Left renal cortex interstitium (tissue), 4 donors: ENCODE data around the gene OR52D1. TPM values are rescaled to one million over a fixed set of nuclear protein-coding genes. Genes with fewer than 3 reads are reported as not detected.

Experiments
- DNase-seq, 4 donors: peaks; one replicate each; pipeline ENCODE4 v3.0.0-alpha.2; 2013; ENCODE audit warnings: low read depth in 4 of 4, low spot score in 2 of 4, missing footprints in 1 of 4
- polyA plus RNA-seq, 4 donors: library from polyadenylated mRNA; unstranded; fragments of 120-200 nt; gene quantifications; one replicate each; pipeline ENCODE4 v1.2.1, GENCODE V29; 2013; ENCODE audit not compliant: insufficient read length in 4 of 4

OR52D1 gene
- polyA plus RNA-seq = not detected

DNA sequence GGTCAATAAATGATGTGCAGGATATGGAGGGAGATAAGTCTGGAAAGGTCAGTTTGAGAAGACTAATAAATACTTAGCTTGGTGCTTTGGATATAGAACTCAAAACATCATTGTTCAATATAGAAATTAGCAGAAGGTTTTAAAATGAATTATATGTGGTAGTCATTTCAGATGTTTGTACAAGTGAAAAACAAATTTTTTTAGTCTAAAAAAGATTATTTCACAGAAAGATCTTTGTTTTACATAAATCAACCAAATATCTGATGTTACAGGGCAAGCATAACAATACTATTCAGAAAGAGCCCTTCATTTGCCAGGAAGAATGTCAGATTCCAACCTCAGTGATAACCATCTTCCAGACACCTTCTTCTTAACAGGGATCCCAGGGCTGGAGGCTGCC, at the start of gene OR52D1:
OR52D1 (plus strand) TSS at position 301 of the 400 bp plus-strand sequence; CDS start at position 323, 22 bp downstream.
- no peak for DNase-seq

DNA sequence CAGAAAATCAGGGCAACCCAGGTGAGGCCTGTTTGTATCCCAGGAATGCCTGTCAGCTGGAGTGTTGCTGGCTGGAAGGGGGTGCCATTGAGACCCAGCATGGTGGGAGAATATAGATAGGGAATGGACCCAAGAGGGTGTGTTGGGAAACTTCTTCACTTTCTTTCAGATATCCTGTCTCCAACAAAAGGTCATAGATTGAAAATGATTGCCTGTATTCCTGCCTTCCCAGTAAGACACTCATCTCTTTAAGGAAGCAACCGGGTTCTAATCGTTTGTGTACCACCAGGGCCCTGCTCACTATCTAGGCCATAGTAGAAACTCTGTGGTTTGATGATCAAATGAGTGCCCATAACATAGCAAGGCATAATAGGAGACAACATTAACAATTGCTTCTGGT, 47.1 kb upstream of the OR52D1 start, which contains the start of gene OR51I1:
OR51I1 (minus strand) TSS at position 101 of the 400 bp plus-strand sequence; CDS start at position 101, 0 bp downstream.
- no peak for DNase-seq

DNA sequence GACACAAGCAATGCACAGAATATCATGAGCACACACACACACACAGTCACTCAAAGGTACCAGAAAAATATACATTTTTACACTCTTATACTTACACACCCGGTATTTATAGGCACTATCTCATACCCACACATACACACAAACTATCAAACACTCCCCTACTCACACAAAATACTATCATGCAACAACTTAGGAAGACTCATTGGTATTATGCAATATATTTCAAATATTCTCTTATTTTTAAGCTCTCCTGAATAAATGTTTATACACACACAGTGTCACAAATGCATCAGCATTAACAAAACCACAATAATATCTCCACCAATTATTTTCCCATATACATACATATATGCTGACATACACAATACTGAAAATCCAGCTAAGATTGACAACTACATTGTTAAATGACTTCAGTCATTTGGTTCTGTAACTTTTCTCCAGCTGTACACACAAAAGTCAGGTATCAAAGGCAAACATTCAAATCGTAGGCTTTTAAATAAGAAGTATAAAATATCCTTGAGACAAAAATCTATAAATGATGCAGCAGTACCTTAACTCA, 44.6 kb upstream of the OR52D1 start:
- no peak for DNase-seq

DNA sequence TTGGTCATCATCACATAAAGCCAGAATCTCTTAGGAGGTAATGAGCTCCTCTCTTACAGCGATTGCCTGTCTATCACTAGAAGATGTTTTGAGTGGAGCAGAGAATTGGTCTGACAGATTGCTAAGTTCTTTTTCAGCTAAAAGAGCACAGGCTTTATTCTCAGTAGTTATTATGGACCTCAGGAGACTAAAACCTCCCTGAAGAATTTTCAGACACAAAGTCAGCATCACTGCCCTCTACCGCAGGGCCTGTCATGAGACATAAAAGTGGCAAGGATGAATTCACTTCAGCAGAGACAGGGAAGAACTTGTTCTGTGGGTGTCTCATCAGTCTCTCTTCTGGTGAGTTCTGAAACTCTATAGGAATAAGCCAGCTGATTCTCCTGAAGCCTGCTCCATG, 39.5 kb upstream of the OR52D1 start, which contains the start of gene OR51I2:
OR51I2 (plus strand) TSS at position 301 of the 400 bp plus-strand sequence. CDS start 4,166 bp downstream, outside the sequence.
- DNase-seq = no peak

DNA sequence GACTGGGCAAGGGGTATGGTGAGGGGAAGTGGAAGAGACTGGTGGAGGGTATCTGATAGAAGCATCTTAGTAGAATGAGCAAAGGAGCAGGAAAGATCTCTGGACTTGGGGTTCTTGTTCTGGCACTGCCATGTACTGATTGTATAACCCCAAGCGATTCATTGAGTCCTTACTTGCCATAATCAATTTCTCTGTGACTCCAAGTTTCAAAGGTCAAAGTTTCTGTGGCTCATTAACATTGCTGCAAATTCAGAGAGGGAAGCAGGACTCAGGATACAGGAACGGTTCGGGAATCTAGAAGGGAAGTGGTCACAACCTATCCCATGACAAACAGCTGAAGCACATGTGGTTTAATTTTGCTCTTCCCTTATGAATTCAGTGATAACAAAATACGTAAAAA, 39.1 kb upstream of the OR52D1 start:
- no peak for DNase-seq

DNA sequence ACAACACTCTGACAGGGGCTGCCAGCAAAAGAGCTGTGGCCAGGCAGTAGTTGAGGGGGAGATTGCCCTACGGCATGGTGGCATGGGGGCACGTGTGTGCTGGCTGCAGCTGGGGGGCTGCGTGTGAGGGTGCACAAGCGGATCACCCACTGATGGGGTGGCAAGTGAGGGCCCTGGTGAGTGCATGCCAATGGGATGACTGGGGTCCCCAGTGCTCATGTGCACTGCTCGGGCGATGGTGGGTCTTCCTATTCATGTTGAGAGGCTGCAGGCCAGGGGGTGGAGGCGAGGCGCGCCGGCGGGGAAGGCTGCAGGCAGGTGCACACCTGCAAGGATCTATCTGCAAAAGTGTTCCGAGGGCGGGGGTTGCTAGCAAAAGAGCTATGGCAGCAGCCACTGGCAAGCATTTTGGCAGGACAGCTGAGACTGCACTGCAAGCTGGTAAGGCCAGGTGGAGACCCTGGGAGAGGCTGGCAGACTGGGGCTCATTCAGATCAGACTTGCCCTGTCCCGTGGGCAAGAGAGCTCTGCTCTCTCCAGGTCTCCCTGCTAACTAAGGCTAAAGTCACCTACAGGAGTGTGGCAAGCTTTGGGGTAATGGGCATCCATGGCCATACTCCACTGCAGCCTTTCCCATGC, 27.4 kb upstream of the OR52D1 start:
- no peak for DNase-seq

DNA sequence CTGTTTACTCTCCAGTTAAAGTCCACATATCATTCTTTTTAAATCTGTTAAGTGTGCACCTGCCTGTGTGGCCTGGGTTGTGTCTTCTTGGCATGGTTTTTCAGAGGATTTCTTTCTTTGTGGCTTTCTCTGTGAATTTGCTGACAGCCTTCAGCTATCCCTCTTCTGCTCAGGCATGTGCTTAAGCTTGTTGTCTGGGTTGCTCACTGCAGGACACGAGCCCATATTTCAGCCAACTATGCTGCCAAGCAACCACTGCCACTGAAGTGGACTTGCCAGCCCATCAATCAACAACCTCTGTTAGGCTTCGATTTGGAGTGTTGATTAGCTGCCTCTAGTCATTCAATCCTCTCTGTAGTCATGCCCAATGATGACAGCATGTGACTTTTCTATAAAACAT, 21.0 kb upstream of the OR52D1 start:
- DNase-seq = no peak

DNA sequence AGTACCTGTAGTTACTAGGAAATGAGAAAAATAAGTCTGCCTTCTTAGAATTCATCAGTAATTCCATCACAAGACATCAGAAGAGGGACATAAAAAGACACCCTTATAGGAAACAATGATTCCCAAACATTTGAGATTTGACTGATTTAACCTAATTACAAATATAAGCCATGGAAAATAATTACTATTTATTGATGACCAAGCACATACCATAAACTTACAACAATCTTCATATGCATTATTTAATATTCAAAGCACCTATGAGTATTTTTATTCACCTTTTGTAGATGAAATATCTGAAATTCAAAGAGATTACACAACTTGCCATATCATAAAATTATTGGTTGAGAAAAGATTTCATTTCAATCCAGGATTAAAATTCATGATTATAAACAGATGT, 14.6 kb upstream of the OR52D1 start:
- no peak for DNase-seq

DNA sequence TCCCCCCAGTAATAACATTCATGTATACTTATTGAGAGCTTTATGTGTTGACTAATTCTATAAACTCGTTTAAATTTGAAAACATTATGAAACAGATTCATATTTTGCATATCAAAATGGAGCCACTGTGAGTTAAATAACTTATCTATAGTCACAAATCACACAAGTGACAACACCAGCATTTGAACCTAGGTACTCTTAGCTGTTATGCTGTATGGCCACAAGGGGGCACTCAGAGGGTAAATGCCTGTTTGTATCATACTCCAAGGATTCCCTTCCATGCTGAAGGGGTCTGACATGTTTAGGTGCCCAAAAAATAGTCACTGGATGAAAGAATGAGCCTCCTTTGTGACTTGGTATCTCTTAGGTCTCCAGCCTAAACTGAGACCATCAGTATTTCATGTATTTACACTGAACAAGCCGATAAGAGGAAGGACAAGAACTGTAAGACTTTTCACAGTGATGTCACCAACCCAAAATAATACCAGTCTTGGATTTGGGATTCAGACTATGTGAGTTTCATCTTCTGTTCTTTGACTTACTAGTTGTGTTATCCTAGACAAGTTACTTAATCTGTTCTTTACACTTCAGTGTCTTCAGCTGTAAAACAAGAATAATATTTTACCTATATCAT, 12.2 kb upstream of the OR52D1 start:
- peak in 2 of 4 donors; percentile 1 to 2 for DNase-seq

DNA sequence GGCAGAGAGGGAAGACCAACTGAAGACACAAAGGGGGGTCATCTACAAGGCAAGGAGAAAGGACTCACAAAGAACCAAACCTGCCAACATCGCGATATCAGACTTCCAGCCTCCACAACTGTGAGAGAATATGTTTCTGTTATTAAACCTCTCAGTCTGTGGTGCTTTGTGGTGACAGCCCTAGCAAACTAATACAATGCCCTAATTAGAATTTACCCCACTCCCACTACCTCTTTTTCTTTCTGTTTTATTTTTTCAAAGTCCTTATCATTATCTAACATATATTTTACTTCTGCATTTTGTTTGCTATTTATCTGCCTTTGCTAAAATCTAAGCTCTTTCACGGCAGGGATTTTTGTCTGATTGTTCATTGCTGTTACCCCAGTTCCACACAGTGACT, 2.5 kb upstream of the OR52D1 start:
- DNase-seq = no peak

DNA sequence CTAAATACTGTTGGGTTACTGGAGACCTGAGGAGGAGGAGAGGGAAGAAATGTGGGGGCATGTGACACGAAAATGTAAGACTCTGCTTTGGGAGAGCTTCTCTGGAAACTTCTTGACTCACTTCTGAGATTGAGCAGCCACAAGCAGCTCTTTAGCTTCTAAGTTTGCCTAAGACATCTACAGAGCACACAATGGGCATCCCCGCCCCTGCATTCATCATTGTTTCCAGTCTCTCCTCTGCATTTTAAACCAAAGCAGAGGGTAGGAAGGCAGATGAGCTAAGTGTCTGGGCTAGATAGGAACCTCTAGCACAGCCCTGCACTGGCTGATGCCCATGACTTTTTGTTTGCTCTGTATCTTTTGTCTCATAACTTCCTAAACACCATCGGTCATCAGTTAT, 2.1 kb upstream of the OR52D1 start:
- no peak for DNase-seq

DNA sequence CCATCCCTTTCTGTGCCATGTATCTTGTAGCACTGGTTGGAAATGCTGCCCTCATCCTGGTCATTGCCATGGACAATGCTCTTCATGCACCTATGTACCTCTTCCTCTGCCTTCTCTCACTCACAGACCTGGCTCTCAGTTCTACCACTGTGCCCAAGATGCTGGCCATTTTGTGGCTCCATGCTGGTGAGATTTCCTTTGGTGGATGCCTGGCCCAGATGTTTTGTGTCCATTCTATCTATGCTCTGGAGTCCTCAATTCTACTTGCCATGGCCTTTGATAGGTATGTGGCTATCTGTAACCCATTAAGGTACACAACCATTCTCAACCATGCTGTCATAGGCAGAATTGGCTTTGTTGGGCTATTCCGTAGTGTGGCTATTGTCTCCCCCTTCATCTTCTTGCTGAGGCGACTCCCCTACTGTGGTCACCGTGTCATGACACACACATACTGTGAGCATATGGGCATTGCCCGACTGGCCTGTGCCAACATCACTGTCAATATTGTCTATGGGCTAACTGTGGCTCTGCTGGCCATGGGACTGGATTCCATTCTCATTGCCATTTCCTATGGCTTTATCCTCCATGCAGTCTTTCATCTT, 414 bp downstream of the OR52D1 start:
- DNase-seq = no peak

DNA sequence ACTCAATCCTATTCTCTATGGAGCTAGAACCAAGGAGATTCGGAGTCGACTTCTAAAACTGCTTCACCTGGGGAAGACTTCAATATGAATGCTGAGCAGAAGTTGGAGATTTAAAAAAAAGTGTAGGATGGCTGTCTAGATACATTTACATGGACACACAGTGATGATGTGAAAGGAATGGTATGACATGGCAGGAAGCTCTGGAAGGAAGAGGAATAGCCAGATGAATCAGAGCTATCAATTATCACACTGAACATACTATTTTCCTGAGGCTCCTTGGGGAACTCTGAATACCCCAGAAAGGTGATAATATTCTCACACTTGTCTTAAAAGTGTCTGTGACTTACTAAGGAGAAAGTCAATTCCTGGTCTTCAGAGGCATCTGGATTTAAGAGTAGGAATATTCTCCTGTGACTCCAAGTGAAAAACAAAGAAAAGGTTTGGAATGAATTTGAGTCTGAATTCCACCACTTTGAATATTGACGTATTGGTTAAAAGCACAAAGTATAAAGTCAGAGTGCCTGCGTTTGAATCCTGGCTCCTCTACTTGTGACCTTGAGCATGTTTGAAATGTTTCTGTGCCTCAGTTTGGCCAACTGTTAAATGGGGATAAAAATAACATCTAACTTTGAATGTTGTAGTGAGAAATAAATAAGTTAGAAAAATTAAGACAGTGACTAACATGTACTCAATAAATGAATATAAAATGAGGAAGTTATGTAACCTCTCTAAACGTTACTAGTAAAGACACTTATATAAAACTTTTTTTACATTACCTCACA, 1.3 kb downstream of the OR52D1 start:
- no peak for DNase-seq

DNA sequence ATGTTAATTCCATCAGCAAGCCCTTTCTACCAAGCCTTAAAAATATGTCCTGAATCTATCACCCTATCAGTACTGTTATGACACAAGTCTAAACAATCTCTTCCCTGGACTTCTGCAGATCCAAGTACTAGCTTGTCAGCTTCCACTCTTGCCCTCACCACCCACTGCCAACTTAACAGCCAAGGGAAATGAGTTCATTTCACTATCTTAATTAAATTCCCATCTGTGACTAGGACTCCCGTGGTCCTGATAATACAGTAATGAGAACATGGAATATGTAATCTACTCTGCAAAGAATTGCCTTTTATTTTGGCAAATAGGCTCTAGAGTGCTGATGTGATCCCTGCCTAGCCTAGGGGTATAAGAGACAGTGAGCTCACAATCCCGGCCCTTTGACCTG, 11.2 kb downstream of the OR52D1 start:
- no peak for DNase-seq

DNA sequence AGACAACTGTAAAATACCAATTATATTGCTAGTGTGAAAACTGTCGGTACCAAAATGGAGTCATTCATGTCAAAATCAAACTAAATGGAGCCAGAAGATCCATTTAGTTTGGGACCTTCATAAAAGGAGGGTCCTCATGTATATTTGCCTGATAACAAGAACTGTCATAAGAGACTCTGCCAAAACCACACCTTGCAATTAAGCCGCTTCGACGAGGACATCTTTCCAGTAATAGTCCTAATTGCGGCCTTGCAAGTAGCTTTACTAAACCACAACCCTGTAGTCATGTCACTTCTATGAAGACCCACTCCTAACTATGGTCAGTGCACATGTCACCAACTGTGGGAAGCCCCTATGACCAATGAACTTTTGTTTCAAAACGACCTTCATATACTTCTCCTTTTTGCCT, 11.9 kb downstream of the OR52D1 start:
- no peak for DNase-seq

DNA sequence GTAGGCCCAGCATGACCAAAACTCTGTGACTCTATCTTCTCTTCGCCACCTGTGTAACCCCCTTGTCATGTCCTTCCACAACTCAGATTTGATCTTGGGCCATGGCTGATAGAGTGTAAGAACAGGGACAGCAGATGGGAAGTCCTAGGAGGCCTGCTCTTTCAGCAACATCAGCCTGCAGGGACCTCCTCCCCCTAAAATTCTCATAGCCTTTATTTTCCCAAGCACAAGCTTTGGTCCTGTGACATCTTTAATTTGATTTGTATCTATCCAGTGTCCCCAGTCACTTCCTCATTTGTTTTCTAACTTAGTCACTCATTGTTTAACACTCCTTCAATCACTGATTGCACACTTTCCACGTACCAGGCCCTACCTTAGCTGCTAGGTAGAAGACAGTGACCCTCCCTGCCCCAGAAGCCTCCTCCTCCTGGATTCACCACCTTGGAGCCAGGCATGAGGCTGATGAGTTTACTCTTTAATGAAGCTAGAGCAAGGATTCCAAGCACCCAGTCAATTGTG, 16.0 kb downstream of the OR52D1 start:
- peak in 1 of 4 donors; percentile 1 for DNase-seq

DNA sequence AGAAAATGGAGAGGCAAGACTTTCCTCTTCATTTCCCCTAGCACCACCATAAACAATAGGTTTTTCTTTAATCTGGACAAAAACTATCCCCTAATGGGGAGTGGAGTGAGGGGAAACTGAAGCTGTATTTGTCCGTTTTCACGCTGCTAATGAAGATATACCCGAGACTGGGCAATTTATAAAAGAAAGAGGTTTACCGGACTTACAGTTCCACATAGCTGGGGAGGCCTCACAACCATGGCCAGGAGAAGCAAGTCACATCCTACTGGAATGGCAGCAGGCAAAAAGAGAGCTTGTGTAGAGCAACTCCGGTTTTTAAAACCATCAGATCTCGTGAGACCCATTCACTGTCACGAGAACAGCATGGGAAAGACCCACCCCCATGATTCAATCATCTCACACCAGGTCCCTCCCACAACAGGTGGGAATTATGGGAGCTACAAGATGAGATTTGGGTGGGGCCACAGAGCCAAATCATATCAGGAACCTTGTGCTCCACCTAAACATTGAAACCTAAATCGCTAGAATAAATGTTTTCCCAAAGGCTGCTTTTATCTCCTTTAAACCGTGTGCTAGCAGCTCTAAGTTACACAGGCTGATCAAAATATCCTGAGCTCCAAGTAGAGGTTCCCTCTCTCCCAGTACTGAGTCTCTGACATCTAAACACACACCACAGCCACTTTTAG, 17.0 kb downstream of the OR52D1 start:
- no peak for DNase-seq

DNA sequence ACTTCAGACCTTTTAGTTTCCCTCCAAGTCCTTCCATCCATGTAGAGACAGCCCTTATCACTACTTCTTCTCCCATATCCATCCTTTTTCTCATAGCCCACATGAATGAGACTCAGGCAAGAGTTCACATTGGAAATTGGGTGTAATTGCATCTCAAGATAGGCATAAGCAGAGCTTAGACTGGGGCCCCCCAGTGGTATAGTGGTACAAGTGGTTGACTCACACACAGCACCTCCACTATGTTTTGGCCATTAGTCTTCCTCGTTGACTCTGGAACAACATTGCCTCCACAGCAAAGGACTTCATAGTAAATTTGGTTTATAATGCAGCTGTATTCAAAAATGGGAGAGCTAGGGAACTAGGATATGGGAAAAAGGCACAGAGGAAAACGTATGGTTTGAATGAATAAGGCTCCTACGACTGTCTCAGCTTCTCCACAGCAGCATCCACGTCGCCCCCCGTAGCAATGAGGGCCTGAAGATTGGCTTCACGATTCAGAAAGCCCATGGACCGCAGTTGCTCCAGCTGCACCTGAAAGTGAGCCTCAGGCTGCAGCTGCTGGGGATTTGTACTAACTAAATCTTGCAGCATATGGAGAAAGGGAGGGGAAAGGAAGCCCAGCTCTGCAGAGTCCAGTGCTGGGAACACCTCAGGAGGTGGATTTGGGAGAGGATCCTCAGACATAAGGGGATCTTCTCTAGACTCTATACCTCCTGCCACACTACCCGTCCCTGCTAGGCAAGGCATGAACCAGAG, 18.9 kb downstream of the OR52D1 start:
- DNase-seq = no peak

DNA sequence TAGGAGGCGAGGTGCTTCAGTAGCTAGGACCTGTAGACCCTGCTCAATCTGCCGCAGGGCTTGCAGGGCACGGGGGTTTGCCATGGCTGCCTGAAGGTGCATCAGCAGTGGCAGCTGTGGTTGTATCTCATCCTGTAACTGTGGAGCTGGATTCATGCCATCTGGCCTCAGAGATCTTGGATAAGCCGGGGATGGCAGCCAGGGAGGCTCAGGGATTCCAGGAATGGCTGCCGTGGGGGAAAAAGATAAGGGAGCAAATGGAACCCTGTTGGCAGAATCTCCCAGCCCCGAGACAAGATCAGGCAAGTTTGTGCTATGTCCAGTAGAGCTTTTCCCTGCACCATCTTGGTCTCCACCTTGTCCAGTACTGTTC, 19.4 kb downstream of the OR52D1 start:
- DNase-seq = no peak
